Stimulated activated CD4-positive, alpha-beta T cell treated with anti-CD3 and anti-CD28 coated beads, Interleukin-15, amount 100 ng/mL, for 48 hours (primary cell): ENCODE data around the gene CHTF18.
"Not testable (repeated sequence)": the region's sequence is repeated elsewhere in the genome, so short reads cannot be mapped to it uniquely, and the experiment has no call there.

ENCODE experiments used
- DNase-seq, 2 donors: peaks; one replicate each; pipeline ENCODE4 v3.0.0-alpha.2; 2020; ENCODE audit warnings: low read depth in 2 of 2

CHTF18 gene

DNA sequence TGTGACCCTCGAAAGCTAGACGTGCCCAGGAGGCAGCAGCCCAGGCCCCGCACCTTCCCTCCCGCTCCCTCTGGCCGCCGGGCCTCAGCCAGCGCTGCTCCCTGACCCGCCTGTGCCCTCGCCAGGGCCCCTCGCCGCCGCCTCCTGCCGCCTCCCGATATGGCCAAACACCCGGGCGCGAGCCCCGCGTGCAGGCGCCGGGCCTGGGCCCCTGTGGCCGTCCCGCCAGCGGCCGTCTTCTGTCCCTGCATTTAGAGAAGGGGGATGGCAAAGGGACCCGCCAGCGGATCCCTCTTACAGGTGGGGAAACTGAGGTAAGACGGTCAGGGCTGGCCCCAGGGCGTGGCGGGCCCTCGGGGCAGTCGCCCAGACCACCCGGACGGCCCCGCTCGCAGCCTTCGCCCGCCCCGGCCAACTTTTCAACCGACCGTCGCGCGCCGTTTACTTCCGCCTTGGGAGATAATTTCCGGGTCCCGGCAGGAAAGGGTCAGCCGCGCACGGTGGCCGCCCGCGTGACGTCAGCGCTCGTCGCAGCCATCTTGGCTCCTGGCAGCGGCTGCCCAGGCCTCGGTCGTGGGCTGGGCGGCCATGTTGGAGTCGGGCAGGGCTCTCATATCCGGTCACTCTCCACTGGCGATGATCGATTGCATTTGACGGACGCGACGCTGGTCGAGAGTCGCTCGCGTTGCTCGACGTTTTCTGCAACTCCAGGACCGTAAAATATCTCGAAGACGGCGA is 19.1 kb downstream of the CHTF18 start:
- peak; percentile 73 to 87 for DNase-seq

DNA sequence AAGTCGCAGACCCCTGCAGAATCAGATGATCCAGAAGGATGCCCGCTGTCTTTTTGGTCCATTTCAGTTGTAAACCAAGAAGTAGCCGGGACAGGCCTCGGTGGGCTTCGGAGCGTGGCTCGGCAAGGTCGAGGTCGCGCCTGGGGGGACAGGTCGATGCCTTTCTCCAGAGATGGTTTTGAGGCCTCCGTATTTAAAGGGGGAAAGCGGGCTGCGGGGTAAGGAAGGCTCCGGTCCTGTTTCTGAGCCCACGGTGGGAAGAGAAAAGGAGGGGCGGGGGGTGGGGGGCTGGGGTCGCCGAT is 19.6 kb downstream of the CHTF18 start:
- DNase-seq: no peak

DNA sequence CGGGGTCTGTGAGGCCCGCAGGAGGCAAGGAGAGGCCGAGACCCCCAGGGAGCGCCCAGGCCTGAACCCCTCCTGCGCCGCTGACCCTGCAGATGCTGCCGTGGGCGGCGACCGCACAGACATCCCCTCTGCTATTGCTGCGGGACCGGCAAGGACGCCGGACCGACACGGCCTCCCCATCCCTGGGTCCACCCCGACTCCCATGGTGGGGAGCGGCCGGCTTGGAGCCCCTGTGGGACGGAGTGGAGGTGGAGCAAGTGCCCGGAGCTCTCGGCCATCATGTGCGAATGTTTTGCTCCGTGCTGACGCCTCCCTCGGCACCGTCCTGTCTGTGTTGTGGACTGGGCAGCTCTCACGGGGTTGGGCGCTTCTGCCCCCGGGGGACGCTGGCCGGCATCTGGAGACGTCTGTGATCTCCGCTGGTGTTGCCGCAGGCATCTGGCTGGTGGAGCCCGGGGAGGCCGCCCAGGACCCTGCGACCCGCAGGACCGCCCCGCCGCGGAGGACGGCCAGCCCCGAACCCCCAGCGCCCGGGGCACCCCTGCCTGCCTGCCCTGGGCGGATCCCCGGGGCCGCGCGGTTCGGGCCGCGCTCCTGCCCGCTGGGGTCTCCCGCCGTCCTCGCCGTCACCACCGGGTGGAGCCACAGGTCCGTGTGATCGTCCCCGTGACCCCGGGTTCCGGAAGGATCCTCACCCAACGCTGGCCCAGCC is 24.9 kb downstream of the CHTF18 start:
- peak in 1 of 2 donors; percentile 49 for DNase-seq

DNA sequence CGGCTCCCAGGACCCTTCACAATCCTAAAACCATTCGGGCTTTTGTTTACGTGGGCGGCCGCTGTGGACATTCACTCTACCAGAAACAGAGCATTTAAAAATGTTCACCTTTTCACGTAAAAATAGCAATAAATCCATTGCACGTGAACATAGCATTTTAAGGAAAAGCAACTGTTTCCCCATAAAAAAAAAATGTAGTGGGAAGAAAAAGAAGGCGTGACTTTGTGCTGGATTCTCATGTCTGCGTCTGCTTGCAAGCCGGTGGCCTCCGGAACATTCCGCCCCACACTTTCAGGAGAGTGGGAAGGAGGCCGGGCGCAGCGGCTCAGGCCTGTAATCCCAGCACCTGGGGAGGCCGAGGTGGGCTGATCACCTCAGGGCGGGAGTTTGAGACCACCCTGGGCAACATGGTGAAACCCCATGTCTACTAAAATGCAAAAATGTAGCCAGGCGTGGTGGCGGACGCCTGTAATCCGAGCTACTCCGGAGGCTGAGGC is 25.5 kb downstream of the CHTF18 start:
- DNase-seq: no peak

DNA sequence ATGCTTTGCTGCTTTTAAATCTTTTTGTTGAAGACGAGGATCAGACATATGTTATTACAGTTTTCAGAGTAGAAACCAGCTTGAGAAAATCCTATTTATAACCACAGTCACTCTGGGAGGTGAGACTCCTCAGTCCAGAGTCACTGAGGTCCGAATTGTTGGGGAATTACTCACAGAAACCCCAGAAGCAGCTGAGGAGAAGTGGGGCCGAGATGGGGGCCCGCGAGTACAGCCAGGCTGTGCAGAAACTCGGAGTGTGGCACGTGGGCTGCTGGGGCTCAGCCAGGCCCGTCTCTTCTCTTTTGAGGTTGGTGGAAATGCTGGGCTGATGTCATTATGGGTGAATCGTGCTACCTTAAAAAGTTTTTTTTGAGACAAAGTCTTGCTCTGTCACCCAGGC is 26.6 kb downstream of the CHTF18 start:
- DNase-seq: no peak

DNA sequence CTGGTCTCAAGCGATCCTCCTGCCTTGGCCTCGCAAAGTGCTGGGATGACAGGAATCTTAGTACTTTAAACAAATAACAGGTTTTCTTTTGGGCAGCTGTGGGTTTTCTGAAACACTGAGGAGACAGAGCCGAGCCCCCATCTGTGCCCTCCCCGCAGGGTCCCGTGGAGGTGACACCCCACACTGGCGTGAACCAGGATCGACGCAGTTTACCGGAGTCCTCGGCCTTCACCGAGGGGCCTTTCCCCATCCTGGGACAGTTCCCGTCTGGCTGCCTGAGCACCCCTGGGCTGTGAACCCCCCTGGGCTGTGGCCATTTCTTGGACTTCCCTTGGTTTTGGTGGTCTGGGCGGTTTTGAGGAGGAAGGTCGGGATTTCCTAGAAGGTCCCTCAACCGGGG is 27.4 kb downstream of the CHTF18 start:
- DNase-seq: no peak

DNA sequence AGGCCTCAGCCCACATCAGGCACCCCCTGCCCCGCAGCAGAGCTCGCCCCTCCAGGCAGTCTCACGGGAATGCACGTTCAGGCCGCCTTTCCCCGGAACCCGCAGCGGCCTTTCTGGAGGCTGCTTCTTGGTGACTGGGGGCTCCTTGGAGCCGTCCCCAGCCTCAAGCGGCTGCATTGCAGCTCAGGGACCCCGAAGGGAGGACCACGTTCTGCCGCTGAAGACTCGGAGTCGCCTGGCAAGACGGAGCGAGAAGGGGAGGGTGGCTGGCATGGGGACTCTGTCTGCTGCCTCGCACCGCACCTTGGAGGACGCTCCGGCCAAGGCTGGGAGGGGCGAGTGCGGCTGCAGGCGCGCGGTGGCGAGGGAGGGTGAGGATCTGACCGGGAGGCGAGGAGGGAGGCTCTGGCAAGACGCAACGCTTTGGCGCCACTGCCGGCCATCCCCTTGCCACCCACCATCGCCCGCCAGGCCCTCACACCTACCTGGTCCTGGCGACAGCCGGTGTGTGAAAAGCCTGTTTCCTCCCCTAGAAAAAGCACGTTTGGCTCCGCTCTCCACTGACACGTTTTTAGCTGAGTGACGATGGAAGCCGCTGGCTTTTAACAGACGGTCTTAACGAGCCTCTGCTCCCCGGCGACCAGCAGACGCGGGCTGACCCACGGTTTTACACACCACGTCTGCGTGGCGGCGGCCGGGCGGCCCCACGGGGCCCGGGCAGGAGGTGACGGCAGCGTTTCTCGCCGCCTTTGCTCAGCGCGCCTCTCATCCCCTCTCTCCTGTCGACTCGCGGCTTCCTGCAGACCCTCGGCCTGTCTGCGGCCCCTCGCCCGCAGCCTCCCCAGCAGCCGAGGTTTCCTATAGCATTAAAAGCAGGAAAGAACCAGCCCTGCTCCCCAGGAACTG is 28.8 kb downstream of the CHTF18 start:
- no peak for DNase-seq

DNA sequence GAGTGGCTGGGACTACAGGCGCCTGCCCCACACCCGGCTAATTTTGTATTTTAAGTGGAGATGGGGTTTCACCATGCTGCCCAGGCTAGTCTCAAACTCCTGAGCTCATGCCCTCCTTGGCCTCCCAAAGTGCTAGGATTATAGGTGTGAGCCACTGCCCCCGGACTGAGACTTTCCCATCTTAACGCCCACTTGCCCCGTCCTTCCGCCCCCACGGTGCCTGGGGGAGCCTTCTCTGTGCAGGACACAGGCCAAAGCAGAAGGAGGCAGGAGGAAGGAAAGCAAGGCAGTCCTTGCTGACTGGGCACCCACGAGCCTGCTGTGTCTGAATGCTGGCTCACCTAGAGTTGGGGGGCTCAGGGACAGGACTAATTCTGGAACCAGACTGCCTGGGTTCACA is 29.7 kb downstream of the CHTF18 start:
- DNase-seq: no peak

DNA sequence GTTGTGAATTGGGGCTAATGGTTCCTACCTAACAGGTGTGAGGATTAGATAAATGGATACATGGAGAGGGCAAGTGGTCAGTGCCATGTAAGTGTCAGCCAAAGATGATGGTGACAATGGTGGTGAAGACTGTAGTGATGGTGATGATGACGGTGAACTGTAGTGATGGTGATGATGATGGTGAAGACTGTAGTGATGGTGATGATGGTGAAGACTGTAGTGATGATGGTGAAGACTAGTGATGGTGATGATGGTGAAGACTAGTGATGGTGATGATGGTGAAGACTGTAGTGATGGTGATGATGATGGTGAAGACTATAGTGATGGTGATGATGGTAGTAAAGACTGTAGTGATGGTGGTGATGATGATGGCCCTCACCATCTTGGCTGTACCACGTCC is 30.2 kb downstream of the CHTF18 start:
- DNase-seq: no peak

DNA sequence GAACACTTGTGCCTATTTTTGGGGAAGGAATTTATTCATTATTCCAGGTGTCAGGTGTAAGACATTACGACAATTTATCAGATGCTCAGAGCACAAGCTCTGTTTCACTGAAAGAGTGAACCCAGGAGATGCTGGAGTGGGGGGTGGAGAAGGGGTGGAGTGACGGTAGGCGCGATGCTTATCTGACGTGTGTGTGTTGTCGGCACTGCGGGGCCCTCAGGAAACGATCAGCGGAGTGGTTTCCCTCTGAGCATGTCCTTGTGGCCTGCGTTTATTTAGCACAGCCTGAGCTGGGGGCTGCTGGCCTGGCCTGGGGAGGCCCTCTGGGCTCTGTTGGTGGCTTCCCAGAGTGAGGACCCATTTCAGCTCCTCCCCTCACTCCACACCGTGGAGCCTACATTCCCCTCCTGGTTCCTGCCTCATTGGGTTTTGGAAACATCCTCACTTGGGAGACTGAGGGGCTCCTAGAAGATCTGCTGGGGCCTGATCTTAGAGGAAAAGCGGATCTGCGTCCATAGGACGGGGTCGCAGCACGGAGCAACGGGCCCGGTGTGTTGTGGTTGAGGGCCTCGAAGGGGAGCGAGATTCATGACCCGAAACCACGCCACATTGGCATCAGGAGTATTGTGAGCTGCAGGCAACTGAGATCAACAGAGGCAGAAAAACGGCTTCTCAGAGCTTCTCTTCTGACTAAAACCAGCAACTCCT is 31.1 kb downstream of the CHTF18 start:
- no peak for DNase-seq

DNA sequence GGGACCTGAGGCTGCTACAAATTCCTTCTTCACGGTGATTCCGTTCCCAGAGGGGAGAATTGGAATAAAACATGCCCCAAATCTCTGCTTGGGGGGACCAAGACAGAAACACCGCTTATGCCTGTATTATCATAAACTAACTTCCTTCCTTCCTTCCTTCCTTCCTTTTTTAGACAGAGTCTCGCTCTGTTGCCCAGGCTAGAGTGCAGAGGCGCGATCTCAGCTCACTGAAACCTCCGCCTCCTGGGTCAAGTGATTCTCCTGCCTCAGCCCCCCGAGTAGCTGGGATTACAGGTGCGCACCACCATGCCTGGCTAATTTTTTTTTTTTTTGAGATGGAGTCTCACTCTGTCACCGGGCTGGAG is 31.6 kb downstream of the CHTF18 start:
- not testable (repeated sequence) for DNase-seq

DNA sequence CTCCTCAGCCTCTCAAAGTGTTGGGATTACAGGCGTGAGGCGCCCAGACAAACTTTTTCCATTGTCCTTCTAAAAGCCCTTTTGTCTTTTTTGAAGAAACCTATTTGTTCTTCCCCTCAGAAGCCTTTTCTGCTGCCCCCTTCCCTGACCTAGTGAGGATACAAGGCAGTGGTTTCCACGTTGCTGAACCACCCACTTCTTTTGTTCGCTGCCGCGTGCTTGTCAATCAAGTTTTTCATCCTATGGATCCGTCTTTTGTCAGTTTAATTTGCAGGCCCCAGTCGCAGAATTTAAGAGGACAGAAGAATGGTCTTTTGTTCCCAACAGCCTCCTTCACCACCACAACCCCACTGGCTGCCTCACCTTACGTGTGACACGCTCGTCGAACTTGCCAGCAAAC is 32.3 kb downstream of the CHTF18 start:
- DNase-seq: no peak

DNA sequence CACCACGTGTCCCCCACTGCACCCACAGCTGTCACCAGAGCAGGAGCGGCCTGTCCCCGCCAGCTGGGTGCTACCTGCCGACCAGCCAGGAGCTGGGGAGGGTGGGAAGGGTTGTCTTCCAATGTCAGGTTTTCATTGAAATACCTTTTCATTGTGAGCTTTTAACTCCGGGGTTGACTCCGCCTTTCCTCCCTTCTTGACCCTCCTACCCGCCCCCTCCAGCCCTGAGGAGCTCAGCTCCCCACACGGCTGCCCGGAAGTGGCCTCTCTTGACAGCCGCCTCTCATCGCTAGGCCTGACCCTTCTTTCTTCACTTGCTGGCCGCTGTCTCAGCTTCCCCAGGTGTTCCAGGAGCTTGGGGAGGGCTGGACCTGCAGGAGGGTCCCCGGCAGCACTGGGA is 33.3 kb downstream of the CHTF18 start:
- DNase-seq: no peak

DNA sequence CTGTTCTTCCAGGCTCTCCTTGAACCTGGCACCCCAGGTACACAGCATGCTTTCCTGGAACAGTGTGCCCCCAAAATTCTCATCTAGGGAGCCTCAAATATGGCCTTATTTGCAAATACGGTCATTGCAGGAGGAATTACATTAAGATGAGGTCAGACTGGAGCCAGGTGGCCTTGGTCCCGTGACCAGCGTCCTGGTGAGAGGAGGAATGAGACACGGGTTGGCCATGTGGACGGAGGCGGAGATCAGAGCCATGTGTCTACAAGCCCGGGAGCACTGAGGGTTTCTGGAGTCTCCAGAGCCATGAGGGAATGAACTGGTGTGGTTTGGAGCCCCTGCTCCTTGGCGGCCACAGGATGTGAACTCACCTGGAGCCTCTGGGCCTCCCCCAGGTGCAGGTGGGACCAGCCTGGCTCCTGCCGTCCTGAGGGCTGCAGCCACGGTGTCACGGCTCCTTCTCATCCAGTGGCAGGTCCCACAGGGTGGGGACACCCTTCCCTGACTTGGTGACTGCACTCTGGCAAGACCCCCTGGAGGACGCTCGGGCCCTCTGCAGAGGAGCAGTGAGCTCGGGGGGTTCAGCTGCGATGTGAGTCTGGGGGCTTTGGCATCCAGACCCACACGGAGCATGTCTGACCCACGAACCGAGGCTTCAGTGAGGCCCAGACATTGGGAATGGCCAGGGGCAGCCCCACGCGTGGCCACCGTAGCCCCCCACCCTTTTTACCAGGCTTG is 33.9 kb downstream of the CHTF18 start:
- DNase-seq: no peak

DNA sequence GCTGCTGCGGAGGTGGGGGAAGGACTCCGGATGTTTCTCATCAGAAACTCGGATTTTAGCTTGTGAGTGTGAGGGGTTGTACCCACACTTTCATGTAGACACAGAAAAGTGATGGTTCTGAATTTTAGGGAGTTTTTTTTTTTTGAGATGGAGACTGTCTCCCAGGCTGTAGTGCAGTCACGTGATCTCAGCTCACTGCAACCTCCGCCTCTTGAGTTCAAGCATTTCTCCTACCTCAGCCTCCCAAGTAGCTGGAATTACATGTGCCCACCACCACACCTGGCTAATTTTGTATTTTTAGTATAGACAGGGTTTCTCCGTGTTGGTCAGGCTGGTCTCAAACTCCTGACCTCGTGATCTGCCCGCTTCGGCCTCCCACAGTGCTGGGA is 34.5 kb downstream of the CHTF18 start:
- DNase-seq: no peak

DNA sequence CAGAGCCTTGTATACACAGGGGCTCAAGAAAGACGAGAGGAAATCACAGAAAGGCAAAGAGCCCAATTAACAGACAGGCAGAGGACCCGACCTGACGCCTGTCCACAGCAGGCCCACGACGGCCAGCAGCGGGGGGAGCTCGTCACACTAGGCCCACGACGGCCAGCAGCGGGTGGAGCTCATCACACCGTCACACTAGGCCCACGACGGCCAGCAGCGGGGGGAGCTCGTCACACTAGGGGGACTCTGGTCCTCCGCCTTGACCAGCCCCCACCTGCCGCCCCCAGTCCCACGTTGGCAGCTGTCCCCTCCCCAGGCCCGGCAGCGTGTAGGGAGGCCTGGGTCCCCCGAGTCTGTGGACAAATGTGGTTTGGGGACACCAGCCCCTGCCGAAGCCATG is 35.8 kb downstream of the CHTF18 start:
- no peak for DNase-seq

DNA sequence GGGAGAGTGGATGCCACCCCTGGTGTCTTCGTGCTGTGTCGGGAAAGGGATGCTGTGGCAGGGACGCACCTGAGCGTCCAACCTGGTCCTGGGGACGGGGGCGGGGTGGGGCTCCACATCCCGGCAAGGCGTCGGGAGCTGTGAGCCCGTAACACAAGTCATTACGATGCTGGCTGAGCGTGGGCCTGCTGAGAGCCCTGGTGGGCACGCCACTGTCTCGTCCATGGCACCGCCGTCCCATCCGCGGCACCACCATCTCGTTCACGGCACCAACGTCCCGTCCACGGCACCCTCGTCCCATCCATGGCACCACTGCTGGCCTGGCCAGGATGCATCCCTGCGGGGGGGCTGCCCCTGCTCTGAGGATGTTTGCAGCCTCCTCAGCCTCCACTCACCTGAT is 36.2 kb downstream of the CHTF18 start:
- DNase-seq: no peak

DNA sequence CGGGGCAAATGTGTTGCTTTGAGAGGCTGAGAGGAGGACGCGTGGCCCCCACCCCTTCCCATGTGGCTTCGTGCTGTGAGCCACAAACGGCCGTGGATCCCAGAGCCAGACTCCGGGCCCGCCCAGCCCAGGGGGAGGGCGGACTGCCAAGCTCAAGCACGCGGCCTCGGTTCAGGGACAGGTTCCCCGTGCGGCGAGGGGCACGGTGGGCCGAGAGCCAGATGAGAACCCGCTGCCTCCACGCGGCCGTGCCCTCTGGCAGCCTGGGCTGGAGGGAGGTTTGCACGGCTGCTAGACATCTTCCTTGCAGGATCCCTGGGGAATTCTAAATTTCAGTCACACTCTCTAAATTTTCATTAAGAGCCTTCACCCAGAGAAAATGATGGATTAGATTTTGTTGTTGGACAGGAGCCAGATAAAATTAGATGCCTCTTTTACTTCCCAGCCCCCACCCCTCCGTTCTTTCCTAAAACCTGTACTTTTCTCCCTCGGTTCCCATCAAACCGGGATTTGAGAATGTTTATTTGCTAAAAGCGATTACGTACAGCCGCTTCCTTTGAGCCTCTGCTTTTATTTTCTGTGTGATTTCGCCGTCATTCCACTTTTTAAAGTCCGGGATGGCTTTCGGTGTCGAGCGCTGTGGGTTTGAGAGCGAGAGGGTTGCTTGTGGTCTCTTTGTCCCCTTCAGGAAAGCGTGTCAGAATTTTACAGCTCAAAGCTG is 37.1 kb downstream of the CHTF18 start:
- no peak for DNase-seq

DNA sequence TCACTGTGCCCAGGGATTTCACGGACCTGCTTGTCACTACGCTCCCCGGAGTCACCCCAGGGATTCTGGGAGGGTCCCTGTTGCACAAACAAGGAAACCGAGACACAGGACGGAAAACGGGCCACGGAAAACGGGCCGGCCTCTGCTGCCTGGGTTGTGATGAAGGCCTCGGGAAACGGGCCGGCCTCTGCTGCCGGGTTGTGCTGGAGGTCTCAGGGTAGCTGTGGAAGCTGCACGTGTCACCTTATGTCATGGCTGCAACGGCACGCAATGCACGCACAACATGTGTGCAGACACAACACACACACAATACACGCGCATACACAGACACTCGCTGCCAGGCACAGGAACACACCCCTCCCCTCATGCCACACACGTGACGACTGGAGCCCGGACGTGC is 39.1 kb downstream of the CHTF18 start:
- DNase-seq: no peak

DNA sequence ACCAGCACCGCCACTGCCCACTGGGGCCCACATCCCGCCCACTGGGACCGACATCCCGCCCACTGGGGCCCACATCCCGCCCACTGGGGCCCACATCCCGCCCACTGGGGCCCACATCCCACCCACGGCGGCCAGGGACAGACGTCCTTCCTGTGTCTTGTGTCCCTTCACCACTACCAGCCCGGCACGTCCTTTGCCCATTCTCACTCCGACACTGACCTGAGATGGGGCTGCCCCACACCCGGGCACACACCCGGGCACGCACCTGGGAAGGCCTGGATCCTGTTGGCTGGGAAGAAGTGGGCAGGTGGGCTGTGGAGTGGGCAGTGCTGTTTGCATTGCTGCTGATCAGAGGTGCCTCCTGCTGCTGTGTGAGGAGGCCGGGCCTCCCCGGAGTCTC is 40.5 kb downstream of the CHTF18 start:
- no peak for DNase-seq
